ENCODE data around the gene SLC50A1.
"Not testable (repeated sequence)": the region's sequence is repeated elsewhere in the genome, so short reads cannot be mapped to it uniquely, and the experiment has no call there.

The SLC50A1 gene

GRCh38 chr1:155113450-155113980, 22.1 kb upstream of the SLC50A1 start:
- TF ChIP-seq, protein P1, sequence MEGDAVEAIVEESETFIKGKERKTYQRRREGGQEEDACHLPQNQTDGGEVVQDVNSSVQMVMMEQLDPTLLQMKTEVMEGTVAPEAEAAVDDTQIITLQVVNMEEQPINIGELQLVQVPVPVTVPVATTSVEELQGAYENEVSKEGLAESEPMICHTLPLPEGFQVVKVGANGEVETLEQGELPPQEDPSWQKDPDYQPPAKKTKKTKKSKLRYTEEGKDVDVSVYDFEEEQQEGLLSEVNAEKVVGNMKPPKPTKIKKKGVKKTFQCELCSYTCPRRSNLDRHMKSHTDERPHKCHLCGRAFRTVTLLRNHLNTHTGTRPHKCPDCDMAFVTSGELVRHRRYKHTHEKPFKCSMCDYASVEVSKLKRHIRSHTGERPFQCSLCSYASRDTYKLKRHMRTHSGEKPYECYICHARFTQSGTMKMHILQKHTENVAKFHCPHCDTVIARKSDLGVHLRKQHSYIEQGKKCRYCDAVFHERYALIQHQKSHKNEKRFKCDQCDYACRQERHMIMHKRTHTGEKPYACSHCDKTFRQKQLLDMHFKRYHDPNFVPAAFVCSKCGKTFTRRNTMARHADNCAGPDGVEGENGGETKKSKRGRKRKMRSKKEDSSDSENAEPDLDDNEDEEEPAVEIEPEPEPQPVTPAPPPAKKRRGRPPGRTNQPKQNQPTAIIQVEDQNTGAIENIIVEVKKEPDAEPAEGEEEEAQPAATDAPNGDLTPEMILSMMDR (IDR thresholded peaks at IDR 0.05; ENCODE audit: extremely low read depth, insufficient read depth, missing control alignments): no peak
- in situ Hi-C loops (cut with MboI; ENCODE audit: low pct_unique_long_range_greater_than_20kb, low sequenced_read_pairs, unreplicated experiment): no loop called here
- no peak for DNase-seq (ENCODE audit: low spot score)

- in situ Hi-C loops (cut with MboI; ENCODE audit: low pct_unique_long_range_greater_than_20kb, low sequenced_read_pairs, unreplicated experiment): no loop called here
- TF ChIP-seq, protein P1 (IDR thresholded peaks at IDR 0.05; ENCODE audit: extremely low read depth, insufficient read depth, missing control alignments): no peak
- no peak for DNase-seq (ENCODE audit: low spot score)
These were observed 19.4 kb upstream of the SLC50A1 start for GRCh38 chr1:155116113-155116764.

- no peak for DNase-seq (ENCODE audit: low spot score)
- in situ Hi-C loops (cut with MboI; ENCODE audit: low pct_unique_long_range_greater_than_20kb, low sequenced_read_pairs, unreplicated experiment): no loop called here
These were observed 18.0 kb upstream of the SLC50A1 start for GRCh38 chr1:155117610-155118009.

GRCh38 chr1:155118090-155118489, 17.6 kb upstream of the SLC50A1 start:
- DNase-seq (ENCODE audit: low spot score); in situ Hi-C loops (cut with MboI; ENCODE audit: low pct_unique_long_range_greater_than_20kb, low sequenced_read_pairs, unreplicated experiment): not testable (repeated sequence)

More at GRCh38 chr1:155117610-155118009, 18.0 kb upstream of the SLC50A1 start:
- TF ChIP-seq, protein P1 (IDR thresholded peaks at IDR 0.05; ENCODE audit: extremely low read depth, insufficient read depth, missing control alignments): no peak

DNA sequence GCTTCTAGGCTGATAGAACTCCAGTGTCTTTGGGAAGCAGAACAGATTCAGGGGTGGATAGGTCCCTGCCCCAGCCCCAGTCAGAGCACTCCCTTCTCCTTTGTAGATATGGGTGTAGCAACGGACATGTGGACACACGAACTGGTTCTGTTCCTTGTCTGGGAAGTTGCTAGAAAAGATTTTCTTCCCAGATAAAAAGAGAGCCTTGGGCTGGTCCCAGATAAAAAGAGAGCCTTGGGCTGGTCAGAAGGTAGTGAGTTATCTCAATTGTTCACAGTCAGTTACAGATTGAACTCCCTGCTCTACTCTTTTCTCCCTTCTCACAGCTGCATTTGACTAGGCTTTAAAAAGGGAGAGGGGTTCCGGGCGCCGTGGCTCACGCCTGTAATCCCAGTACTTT, 15.4 kb upstream of the SLC50A1 start:
- in situ Hi-C loops (cut with MboI; ENCODE audit: low pct_unique_long_range_greater_than_20kb, low sequenced_read_pairs, unreplicated experiment): no loop called here
- TF ChIP-seq, protein P1 (IDR thresholded peaks at IDR 0.05; ENCODE audit: extremely low read depth, insufficient read depth, missing control alignments): no peak
- DNase-seq (ENCODE audit: low spot score): no peak

DNA sequence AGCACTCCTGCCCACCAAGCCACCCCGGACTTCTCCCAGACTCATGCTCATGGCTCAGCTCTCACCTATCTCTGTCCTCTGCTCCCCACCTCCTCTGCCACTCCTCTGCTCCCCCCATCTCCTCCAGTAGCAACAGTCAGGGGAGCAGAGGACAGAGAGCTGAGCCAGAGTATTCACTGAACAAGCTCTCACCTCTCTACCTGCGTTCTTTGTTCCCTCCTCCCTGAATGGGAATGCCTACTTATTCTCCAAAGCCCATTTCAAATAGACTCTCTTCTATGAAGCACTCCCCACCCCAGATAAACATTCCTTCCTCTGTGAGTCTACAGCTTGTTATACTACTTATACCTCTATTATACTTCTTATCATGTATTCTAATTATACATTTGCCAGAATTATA, 14.4 kb upstream of the SLC50A1 start:
- no peak for DNase-seq (ENCODE audit: low spot score)
- TF ChIP-seq, protein P1 (IDR thresholded peaks at IDR 0.05; ENCODE audit: extremely low read depth, insufficient read depth, missing control alignments): no peak
- in situ Hi-C loops (cut with MboI; ENCODE audit: low pct_unique_long_range_greater_than_20kb, low sequenced_read_pairs, unreplicated experiment): no loop called here

- TF ChIP-seq, protein P1 (IDR thresholded peaks at IDR 0.05; ENCODE audit: extremely low read depth, insufficient read depth, missing control alignments): no peak
- in situ Hi-C loops (cut with MboI; ENCODE audit: low pct_unique_long_range_greater_than_20kb, low sequenced_read_pairs, unreplicated experiment): no loop called here
- DNase-seq (ENCODE audit: low spot score): no peak
These were observed 13.3 kb upstream of the SLC50A1 start for GRCh38 chr1:155122308-155122707.
